HepG2 (cell line): Measurements from ENCODE around the gene DGUOK. TPM values are rescaled to one million over a fixed set of nuclear protein-coding genes. Genes with fewer than 3 reads are reported as not detected.

Experiments used
- BCL6 ChIP-seq: IDR thresholded peaks from 2 replicates; pipeline ENCODE4 v1.6.1; 2016; ENCODE audit warnings: missing genetic modification reagents, missing compliant biosample characterization
- GMEB2 ChIP-seq: IDR thresholded peaks from 2 replicates; pipeline ENCODE4 v1.6.1; 2016; ENCODE audit warnings: missing biosample characterization, missing genetic modification reagents, low read depth
- MAZ ChIP-seq, 2 experiments: sonication (generic) in 1 of 2; formaldehyde crosslinking in 1 of 2; IDR thresholded peaks; 2 replicates each; pipeline versions ENCODE4 v1.5.0 to v1.6.1; 2012 to 2020; ENCODE audit warnings: low read depth in 2 of 2, mild to moderate bottlenecking in 2 of 2, borderline replicate concordance in 1 of 2, improper control_type of control experiment in 1 of 2, low read length in 1 of 2, missing genetic modification reagents in 1 of 2, moderate library complexity in 1 of 2
- MYC ChIP-seq: sonication (generic); formaldehyde crosslinking; IDR thresholded peaks from 2 replicates; pipeline ENCODE4 v1.9.0; 2021; ENCODE audit warnings: missing genetic modification reagents, borderline replicate concordance
- NRL ChIP-seq: sonication (generic); formaldehyde crosslinking; IDR thresholded peaks from 2 replicates; pipeline ENCODE4 v1.5.0; 2020; ENCODE audit warnings: missing genetic modification reagents, mild to moderate bottlenecking, moderate library complexity, borderline replicate concordance
- TBP ChIP-seq: sonication (generic); formaldehyde crosslinking; IDR thresholded peaks from 2 replicates; pipeline ENCODE4 v1.5.0; 2020; ENCODE audit warnings: missing genetic modification reagents
- U2AF1 ChIP-seq: fragments of 200-400 bp; formaldehyde crosslinking; optimal IDR thresholded peaks from 2 replicates; pipeline ENCODE3; 2017; ENCODE audit warnings: mild to moderate bottlenecking, low read depth, low read length
- ZBTB26 ChIP-seq: IDR thresholded peaks from 2 replicates; pipeline ENCODE4 v1.6.1; 2016; ENCODE audit warnings: missing compliant biosample characterization, missing genetic modification reagents, borderline replicate concordance
- ZNF20 ChIP-seq: sonication (generic); formaldehyde crosslinking; IDR thresholded peaks from 2 replicates; pipeline ENCODE4 v1.4.0; 2020; ENCODE audit warnings: mild to moderate bottlenecking, moderate library complexity, missing genetic modification reagents
- ZNF30 ChIP-seq: sonication (generic); formaldehyde crosslinking; IDR thresholded peaks from 2 replicates; pipeline ENCODE4 v1.5.0; 2020; ENCODE audit warnings: mild to moderate bottlenecking, missing genetic modification reagents
- ZNF317 ChIP-seq: sonication (generic); formaldehyde crosslinking; IDR thresholded peaks from 2 replicates; pipeline ENCODE4 v1.5.0; 2020; ENCODE audit warnings: mild to moderate bottlenecking, missing genetic modification reagents
- ZNF496 ChIP-seq: sonication (generic); formaldehyde crosslinking; IDR thresholded peaks from 2 replicates; pipeline ENCODE4 v1.8.1; 2023; ENCODE audit warnings: mild to moderate bottlenecking, moderate library complexity, missing genetic modification reagents; ENCODE audit not compliant: insufficient replicate concordance
- ZNF746 ChIP-seq: sonication (generic); formaldehyde crosslinking; IDR thresholded peaks from 2 replicates; pipeline ENCODE4 v1.8.0; 2022; ENCODE audit warnings: mild to moderate bottlenecking, missing genetic modification reagents
- ZNF766 ChIP-seq: sonication (generic); formaldehyde crosslinking; IDR thresholded peaks from 2 replicates; pipeline ENCODE4 v1.5.0; 2020; ENCODE audit warnings: missing genetic modification reagents, borderline replicate concordance
- polyA plus RNA-seq, 8 experiments: library from polyadenylated mRNA; depleted of rRNA in 3 of 8; stranded (reverse) in 7 of 8; unstranded in 1 of 8; fragments of >200 nt; fragmentation: Illumina TruSeq in 4 of 8; extraction: Trizol in 4 of 8; gene quantifications; 2 replicates each; pipeline versions ENCODE4 v1.2.1 to v1.2.3, GENCODE V29; 2011 to 2016; ENCODE audit warnings: low read depth in 4 of 8, missing spikeins in 1 of 8, mixed read lengths in 1 of 8; ENCODE audit not compliant: insufficient read depth in 1 of 8
- total RNA-seq, 5 experiments: library from RNA; depleted of rRNA; stranded (reverse); fragments of >200 nt; fragmentation: Illumina TruSeq; extraction: Trizol; gene quantifications; 2 replicates each; pipeline ENCODE4 v1.2.3, GENCODE V29; 2016; ENCODE audit warnings: low read depth in 1 of 5
- TF ChIP-seq, protein P1 (sequence below): sonication (generic); formaldehyde crosslinking; IDR thresholded peaks from 2 replicates; pipeline ENCODE4 v1.9.0; 2021; ENCODE audit warnings: missing genetic modification reagents, mild to moderate bottlenecking, borderline replicate concordance
- TF ChIP-seq, protein P2 (sequence below): sonication (generic); formaldehyde crosslinking; IDR thresholded peaks from 2 replicates; pipeline ENCODE4 v1.4.0; 2020; ENCODE audit warnings: mild to moderate bottlenecking, low read depth, missing genetic modification reagents
- TF ChIP-seq, protein P3 (sequence below): sonication (generic); formaldehyde crosslinking; IDR thresholded peaks from 2 replicates; pipeline ENCODE4 v1.8.0; 2022; ENCODE audit warnings: missing genetic modification reagents, low read depth, mild to moderate bottlenecking, borderline replicate concordance

The DGUOK gene
- total and polyA plus RNA-seq, 2 of the 13 experiments (the other 11 are each of a cell fraction or from before 2014, with no cell fraction given), result 105 to 137 TPM

DNA sequence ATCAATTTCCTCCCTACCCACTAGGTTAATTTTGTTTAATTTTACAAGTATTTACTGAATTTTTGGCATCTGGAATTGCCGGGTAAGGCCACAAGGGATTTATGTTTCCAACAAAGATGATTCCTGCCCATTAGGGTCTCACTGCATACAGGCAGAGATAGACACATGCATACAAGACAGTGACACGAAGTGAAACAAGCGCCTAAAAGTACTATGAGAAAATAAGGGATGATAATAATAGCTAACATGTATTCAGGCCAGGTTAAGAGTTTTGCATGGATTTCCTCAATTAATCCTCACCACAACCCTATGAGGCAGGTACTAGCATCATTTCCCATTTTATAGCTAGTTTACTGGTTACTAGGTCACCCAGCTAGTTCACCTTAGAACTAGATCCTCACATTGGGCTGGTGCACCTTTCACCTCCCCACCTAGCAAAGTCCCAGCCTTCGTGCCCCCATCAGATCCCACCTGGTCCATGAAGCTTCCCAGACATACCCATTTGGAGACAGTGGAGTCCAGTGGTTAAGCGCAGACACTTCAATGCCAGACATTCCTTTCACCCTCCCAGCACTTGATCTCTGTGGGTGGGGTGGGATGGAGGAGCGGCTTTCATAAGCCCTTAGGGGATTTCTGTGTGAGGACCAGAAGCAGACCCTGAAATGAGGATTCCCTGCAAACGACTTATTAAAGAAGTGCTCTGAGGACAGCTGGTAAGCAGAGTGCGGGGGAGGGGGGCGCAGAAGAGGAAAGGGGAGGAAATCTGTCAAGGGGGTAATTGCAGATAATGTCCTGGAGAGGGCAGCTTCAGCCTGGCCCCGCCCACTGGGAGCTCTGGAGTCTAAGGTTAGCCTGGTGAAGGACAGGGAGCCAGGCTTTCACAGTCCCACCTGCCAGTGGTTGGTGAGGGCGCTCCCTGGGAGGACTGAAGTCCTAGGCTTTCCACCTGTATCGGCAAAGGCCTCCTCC, 5.8 kb upstream of the DGUOK start (continued):
- TF ChIP-seq, protein P1, sequence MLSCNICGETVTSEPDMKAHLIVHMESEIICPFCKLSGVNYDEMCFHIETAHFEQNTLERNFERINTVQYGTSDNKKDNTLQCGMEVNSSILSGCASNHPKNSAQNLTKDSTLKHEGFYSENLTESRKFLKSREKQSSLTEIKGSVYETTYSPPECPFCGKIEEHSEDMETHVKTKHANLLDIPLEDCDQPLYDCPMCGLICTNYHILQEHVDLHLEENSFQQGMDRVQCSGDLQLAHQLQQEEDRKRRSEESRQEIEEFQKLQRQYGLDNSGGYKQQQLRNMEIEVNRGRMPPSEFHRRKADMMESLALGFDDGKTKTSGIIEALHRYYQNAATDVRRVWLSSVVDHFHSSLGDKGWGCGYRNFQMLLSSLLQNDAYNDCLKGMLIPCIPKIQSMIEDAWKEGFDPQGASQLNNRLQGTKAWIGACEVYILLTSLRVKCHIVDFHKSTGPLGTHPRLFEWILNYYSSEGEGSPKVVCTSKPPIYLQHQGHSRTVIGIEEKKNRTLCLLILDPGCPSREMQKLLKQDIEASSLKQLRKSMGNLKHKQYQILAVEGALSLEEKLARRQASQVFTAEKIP (CRISPR knock-in tag), result no peak
- TF ChIP-seq ZNF746 (CRISPR knock-in tag) (no peak), GMEB2 (no peak), TBP (CRISPR knock-in tag) (no peak), ZNF20 (CRISPR knock-in tag) (no peak), BCL6 (CRISPR knock-in tag) (no peak), ZNF766 (CRISPR knock-in tag) (no peak), U2AF1 (no peak), MAZ (IDR thresholded peaks at IDR 0.05; ENCODE audit: borderline replicate concordance, low read depth, low read length) (0 out of 2 replicates have a peak, but pooled peaks have one; percentile 39), MAZ (CRISPR knock-in tag; IDR thresholded peaks at IDR 0.05; ENCODE audit: low read depth) (no peak), ZNF317 (CRISPR knock-in tag) (no peak), ZNF30 (CRISPR knock-in tag) (no peak), ZNF496 (CRISPR knock-in tag) (no peak), ZBTB26 (CRISPR knock-in tag) (no peak), MYC (CRISPR knock-in tag) (0 out of 2 replicates have a peak, but pooled peaks have one; percentile 4), NRL (CRISPR knock-in tag) (0 out of 2 replicates have a peak, but pooled peaks have one; percentile 41)
- TF ChIP-seq, protein P2, sequence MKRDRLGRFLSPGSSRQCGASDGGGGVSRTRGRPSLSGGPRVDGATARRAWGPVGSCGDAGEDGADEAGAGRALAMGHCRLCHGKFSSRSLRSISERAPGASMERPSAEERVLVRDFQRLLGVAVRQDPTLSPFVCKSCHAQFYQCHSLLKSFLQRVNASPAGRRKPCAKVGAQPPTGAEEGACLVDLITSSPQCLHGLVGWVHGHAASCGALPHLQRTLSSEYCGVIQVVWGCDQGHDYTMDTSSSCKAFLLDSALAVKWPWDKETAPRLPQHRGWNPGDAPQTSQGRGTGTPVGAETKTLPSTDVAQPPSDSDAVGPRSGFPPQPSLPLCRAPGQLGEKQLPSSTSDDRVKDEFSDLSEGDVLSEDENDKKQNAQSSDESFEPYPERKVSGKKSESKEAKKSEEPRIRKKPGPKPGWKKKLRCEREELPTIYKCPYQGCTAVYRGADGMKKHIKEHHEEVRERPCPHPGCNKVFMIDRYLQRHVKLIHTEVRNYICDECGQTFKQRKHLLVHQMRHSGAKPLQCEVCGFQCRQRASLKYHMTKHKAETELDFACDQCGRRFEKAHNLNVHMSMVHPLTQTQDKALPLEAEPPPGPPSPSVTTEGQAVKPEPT, result no peak
- TF ChIP-seq, protein P3, sequence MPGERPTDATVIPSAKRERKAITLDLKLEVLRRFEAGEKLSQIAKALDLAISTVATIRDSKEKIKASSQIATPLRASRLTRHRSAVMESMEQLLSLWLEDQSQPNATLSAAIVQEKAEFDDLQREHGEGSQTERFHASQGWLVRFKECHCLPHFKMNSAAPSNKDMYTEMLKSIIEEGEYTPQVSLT (CRISPR knock-in tag), result no peak
